ENCODE data around the gene CCR1. TPM values are rescaled to one million over a fixed set of nuclear protein-coding genes. Genes with fewer than 3 reads are reported as not detected.
"Not testable (repeated sequence)": the region's sequence is repeated elsewhere in the genome, so short reads cannot be mapped to it uniquely, and the experiment has no call there.

CCR1 gene
- total and polyA plus RNA-seq, 9 donors = 2.1 to 4.8 (median 3.4) TPM

- Histone ChIP-seq H3K27ac (ENCODE audit: low read length) (no peak overlapping the region), H3K36me3 (ENCODE audit: control insufficient read depth, insufficient read depth, low read length) (no peaks in the 10 kb centered on the region), H3K27me3 (ENCODE audit: control insufficient read depth, insufficient read depth, low read length) (no peaks in the 10 kb centered on the region), H3K4me3 (ENCODE audit: low read length) (no peak overlapping the region), H3K4me1 (ENCODE audit: control insufficient read depth, insufficient read depth, low read length) (no peaks in the 10 kb centered on the region), H3K9me3 (replicated peaks; ENCODE audit: control insufficient read depth, low read depth, low read length) (no peaks in the 10 kb centered on the region)
- WGBS (ENCODE audit: insufficient coverage) = 67% methylated on average over 1 of the region's 1 CpG
- no peak for DNase-seq
Measured at GRCh38 chr3:46214751-46215352, 6.7 kb upstream of the CCR1 start.

- Histone ChIP-seq H3K27me3 (ENCODE audit: control insufficient read depth, insufficient read depth, low read length) (no peaks in the 10 kb centered on the region), H3K36me3 (ENCODE audit: control insufficient read depth, insufficient read depth, low read length) (no peaks in the 10 kb centered on the region), H3K4me1 (ENCODE audit: control insufficient read depth, insufficient read depth, low read length) (no peaks in the 10 kb centered on the region), H3K27ac (ENCODE audit: low read length) (no peak overlapping the region), H3K4me3 (ENCODE audit: low read length) (no peak overlapping the region), H3K9me3 (replicated peaks; ENCODE audit: control insufficient read depth, low read depth, low read length) (no peaks in the 10 kb centered on the region)
- peak; percentile 39 for DNase-seq
- 44% methylated on average over 1 of the region's 4 CpGs for WGBS (ENCODE audit: insufficient coverage)
Measured at GRCh38 chr3:46213201-46213600, 5.1 kb upstream of the CCR1 start.

- WGBS (ENCODE audit: insufficient coverage) = 82% methylated on average over 4 of the region's 6 CpGs
- no peak for DNase-seq
- no peaks in the 10 kb centered on the region for H3K4me1 ChIP-seq (ENCODE audit: control insufficient read depth, insufficient read depth, low read length)
Measured at GRCh38 chr3:46212101-46212500, 4.0 kb upstream of the CCR1 start.

GRCh38 chr3:46209746-46210470 is 1.8 kb upstream of the CCR1 start:
- 86% methylated on average over 1 of the region's 3 CpGs for WGBS (ENCODE audit: insufficient coverage)
- H3K4me1 ChIP-seq (ENCODE audit: control insufficient read depth, insufficient read depth, low read length) = no peaks in the 10 kb centered on the region
- no peak overlapping the region for H3K4me3 ChIP-seq (ENCODE audit: low read length)
- H3K27me3 ChIP-seq (ENCODE audit: control insufficient read depth, insufficient read depth, low read length) = no peaks in the 10 kb centered on the region
- H3K27ac ChIP-seq (ENCODE audit: low read length) = no peak overlapping the region
- no peaks in the 10 kb centered on the region for H3K9me3 ChIP-seq (replicated peaks; ENCODE audit: control insufficient read depth, low read depth, low read length)
- no peak for DNase-seq
- H3K36me3 ChIP-seq (ENCODE audit: control insufficient read depth, insufficient read depth, low read length) = no peaks in the 10 kb centered on the region

More at GRCh38 chr3:46212101-46212500, 4.0 kb upstream of the CCR1 start:
- Histone ChIP-seq H3K27ac (ENCODE audit: low read length) (no peak overlapping the region), H3K9me3 (replicated peaks; ENCODE audit: control insufficient read depth, low read depth, low read length) (no peaks in the 10 kb centered on the region), H3K4me3 (ENCODE audit: low read length) (no peak overlapping the region), H3K36me3 (ENCODE audit: control insufficient read depth, insufficient read depth, low read length) (no peaks in the 10 kb centered on the region), H3K27me3 (ENCODE audit: control insufficient read depth, insufficient read depth, low read length) (no peaks in the 10 kb centered on the region)

GRCh38 chr3:46209053-46209452 is 940 bp upstream of the CCR1 start:
- no CpG with 5 or more reads among the region's 2 CpGs for WGBS (ENCODE audit: insufficient coverage)
- no peak for DNase-seq
- Histone ChIP-seq H3K4me3 (ENCODE audit: low read length) (no peak overlapping the region), H3K4me1 (ENCODE audit: control insufficient read depth, insufficient read depth, low read length) (no peaks in the 10 kb centered on the region), H3K36me3 (ENCODE audit: control insufficient read depth, insufficient read depth, low read length) (no peaks in the 10 kb centered on the region), H3K27ac (ENCODE audit: low read length) (no peak overlapping the region), H3K27me3 (ENCODE audit: control insufficient read depth, insufficient read depth, low read length) (no peaks in the 10 kb centered on the region), H3K9me3 (replicated peaks; ENCODE audit: control insufficient read depth, low read depth, low read length) (no peaks in the 10 kb centered on the region)

- 82% methylated on average over 3 of the region's 6 CpGs for WGBS (ENCODE audit: insufficient coverage)
- not testable (repeated sequence) for H3K36me3 ChIP-seq (ENCODE audit: control insufficient read depth, insufficient read depth, low read length); H3K27me3 ChIP-seq (ENCODE audit: control insufficient read depth, insufficient read depth, low read length); H3K9me3 ChIP-seq (replicated peaks; ENCODE audit: control insufficient read depth, low read depth, low read length); H3K4me1 ChIP-seq (ENCODE audit: control insufficient read depth, insufficient read depth, low read length); DNase-seq
- Histone ChIP-seq H3K27ac (ENCODE audit: low read length) (peak overlapping the region; percentile 65), H3K4me3 (ENCODE audit: low read length) (peak overlapping the region; percentile 34)
Measured at GRCh38 chr3:46207514-46207913, 599 bp downstream of the CCR1 start.

- H3K27ac ChIP-seq (ENCODE audit: low read length) = peak overlapping the region; percentile 65
- no peaks in the 10 kb centered on the region for H3K4me1 ChIP-seq (ENCODE audit: control insufficient read depth, insufficient read depth, low read length)
- no peaks in the 10 kb centered on the region for H3K9me3 ChIP-seq (replicated peaks; ENCODE audit: control insufficient read depth, low read depth, low read length)
- no peaks in the 10 kb centered on the region for H3K36me3 ChIP-seq (ENCODE audit: control insufficient read depth, insufficient read depth, low read length)
- 56% methylated on average over 3 of the region's 6 CpGs for WGBS (ENCODE audit: insufficient coverage)
- H3K27me3 ChIP-seq (ENCODE audit: control insufficient read depth, insufficient read depth, low read length) = no peaks in the 10 kb centered on the region
- peak; percentile 62 for DNase-seq
- peak overlapping the region; percentile 34 for H3K4me3 ChIP-seq (ENCODE audit: low read length)
Measured at GRCh38 chr3:46206282-46207015, 1.7 kb downstream of the CCR1 start.

- Histone ChIP-seq H3K27ac (ENCODE audit: low read length) (no peak overlapping the region), H3K36me3 (ENCODE audit: control insufficient read depth, insufficient read depth, low read length) (no peaks in the 10 kb centered on the region), H3K27me3 (ENCODE audit: control insufficient read depth, insufficient read depth, low read length) (no peaks in the 10 kb centered on the region), H3K4me3 (ENCODE audit: low read length) (peak overlapping the region; percentile 34), H3K4me1 (ENCODE audit: control insufficient read depth, insufficient read depth, low read length) (no peaks in the 10 kb centered on the region), H3K9me3 (replicated peaks; ENCODE audit: control insufficient read depth, low read depth, low read length) (no peaks in the 10 kb centered on the region)
- DNase-seq = no peak
- no CpG with 5 or more reads among the region's 2 CpGs for WGBS (ENCODE audit: insufficient coverage)
Measured at GRCh38 chr3:46205286-46205960, 2.7 kb downstream of the CCR1 start.

- Histone ChIP-seq H3K4me3 (ENCODE audit: low read length) (no peak overlapping the region), H3K27ac (ENCODE audit: low read length) (no peak overlapping the region), H3K27me3 (ENCODE audit: control insufficient read depth, insufficient read depth, low read length) (no peaks in the 10 kb centered on the region), H3K36me3 (ENCODE audit: control insufficient read depth, insufficient read depth, low read length) (no peaks in the 10 kb centered on the region), H3K4me1 (ENCODE audit: control insufficient read depth, insufficient read depth, low read length) (no peaks in the 10 kb centered on the region), H3K9me3 (replicated peaks; ENCODE audit: control insufficient read depth, low read depth, low read length) (no peaks in the 10 kb centered on the region)
- 99% methylated on average over 10 of the region's 12 CpGs for WGBS (ENCODE audit: insufficient coverage)
- no peak for DNase-seq
Measured at GRCh38 chr3:46203681-46204080, 4.4 kb downstream of the CCR1 start.

GRCh38 chr3:46202535-46202934 is 5.6 kb downstream of the CCR1 start:
- Histone ChIP-seq H3K27me3 (ENCODE audit: control insufficient read depth, insufficient read depth, low read length) (no peaks in the 10 kb centered on the region), H3K27ac (ENCODE audit: low read length) (no peak overlapping the region), H3K4me3 (ENCODE audit: low read length) (no peak overlapping the region), H3K36me3 (ENCODE audit: control insufficient read depth, insufficient read depth, low read length) (no peaks in the 10 kb centered on the region), H3K4me1 (ENCODE audit: control insufficient read depth, insufficient read depth, low read length) (no peaks in the 10 kb centered on the region), H3K9me3 (replicated peaks; ENCODE audit: control insufficient read depth, low read depth, low read length) (no peaks in the 10 kb centered on the region)
- 100% methylated on average over 2 of the region's 4 CpGs for WGBS (ENCODE audit: insufficient coverage)
- peak; percentile 22 for DNase-seq

Measured in muscle of leg (tissue), 11 donors.